Stimulated activated CD8-positive, alpha-beta memory T cell treated with anti-CD3 and anti-CD28 coated beads, Interleukin-7, amount 100 ng/mL, for 24 hours (primary cell): Measurements from ENCODE around the gene ELOVL5.
"Not testable (repeated sequence)": the region's sequence is repeated elsewhere in the genome, so short reads cannot be mapped to it uniquely, and the experiment has no call there.

Source experiments
- DNase-seq: peaks from one replicate; pipeline ENCODE4 v3.0.0-alpha.2; 2020; ENCODE audit warnings: low read depth

The ELOVL5 gene

DNA sequence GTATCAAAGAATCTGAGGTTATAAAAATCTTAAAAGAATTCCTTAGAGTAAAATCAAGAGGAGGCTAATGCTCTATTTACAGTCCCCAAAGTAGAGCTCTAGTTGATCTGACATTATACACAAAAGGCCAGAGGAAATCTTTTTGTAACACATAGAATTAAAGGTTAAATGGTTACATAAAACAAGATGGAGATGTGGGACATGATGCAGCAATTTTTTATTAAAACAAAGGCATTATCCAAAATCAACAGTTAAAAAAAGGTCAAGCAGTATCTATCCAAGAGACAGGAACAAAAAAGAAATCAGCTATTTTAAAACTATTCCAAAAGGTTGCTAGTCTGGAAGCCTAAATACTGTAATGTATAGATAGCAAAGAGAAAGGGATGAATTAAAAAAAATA is 20.4 kb downstream of the ELOVL5 start:
- DNase-seq = no peak

- no peak for DNase-seq
Measured at GRCh38 chr6:53327017-53327395, 21.7 kb downstream of the ELOVL5 start.

DNA sequence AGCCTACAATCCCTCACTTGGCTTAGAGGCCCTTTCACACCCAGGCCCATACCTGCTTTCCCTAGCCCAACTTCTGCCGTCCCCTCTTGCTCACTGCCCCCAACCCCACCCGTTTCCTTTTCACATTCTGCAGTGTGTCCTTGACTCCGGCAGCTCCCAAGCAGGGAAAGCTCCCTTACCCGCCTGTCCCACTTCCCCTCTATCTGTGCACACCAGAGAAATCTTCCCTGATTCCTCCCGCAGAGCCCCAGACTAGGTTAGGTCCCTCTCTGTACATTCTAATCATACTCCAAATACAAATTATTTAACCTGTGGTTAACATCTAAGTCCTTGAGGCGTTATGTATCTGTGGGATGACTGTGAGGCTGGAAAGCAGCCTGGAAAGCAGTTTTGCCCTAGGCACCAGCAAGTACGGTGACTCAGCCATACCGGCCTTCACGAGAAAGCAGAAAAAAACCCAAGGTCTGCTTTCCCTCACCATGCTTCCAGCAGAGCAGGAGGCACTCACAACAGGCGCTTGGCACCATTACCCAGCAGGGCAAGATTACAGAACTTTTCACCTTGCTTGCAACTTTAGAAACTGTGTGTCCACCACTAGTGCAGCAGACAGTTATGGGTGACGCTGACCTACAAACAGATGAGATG is 22.3 kb downstream of the ELOVL5 start:
- DNase-seq = no peak

DNA sequence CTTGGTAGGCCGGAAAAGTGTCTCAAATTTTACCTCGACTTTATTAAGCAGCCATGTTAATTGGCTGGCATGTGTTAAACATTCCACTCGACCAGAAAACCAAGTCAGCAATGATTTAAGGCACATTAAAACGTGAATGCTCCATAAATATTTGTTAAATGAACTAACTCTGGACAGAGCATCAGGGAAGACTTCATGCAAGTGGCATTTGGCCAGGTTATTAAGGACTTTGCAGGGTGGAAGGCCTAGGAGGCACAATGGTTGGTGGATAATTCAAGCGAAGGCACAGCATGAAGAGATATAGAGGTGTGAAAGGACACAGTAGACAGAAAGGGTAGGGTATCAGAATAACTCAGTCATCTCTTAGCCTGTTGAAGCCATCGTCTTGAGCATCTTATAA is 23.0 kb downstream of the ELOVL5 start:
- DNase-seq = no peak

DNA sequence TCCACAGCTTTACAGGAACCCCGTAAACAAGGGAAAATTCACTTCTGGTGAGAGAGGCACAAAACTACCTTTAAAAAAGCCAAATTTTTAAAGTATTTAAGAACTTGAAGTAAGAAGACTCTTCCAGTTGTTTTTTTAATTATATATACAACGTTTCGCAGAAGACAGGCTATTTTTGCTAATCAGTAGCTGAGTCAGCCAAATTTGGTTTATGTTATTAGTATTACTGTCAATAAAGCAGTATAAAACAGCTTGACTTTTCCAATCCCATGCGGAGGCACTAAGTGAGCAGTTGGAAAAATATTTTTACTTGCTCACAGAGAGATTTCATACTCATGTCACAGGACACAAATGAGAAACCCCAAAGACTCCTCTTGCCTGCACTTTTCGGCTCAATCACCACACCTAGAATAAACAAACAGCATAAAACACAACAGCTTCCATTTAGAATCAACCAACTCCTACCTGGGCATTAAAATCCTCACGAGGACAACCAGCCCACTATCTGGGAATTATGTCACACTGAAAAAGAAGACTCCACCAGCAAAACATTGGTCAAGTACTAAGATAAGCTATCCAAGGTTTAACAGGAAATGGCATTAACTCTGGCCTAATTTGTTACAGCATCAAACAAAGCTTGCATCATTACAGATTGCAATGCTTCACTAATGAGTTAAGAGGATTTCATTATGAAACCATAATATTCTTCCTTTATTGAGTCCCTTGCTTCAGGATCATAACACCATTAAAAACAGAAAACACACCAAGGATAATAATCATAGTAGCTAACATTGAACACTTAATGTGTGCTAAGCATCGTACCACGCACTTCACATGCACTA is 26.3 kb downstream of the ELOVL5 start:
- no peak for DNase-seq

DNA sequence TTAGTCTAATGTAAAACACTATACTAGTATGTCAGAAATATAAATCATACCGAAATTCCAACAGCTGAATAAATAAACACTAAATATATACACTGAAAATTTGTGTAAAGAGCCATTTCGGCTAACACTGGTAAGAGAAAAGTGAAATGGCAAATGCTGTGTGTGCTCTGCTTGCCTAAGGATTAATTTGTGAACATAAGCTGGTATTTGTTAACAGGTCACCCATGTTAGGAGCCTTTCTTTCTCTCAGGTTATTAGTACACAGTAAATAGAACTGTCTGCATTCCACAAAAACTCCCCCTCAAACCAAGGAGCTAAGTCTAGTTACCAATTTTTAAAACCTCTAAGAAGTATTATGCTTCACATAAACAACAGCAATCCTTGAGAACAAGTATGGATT is 27.0 kb downstream of the ELOVL5 start:
- no peak for DNase-seq

GRCh38 chr6:53320964-53321363 is 27.8 kb downstream of the ELOVL5 start:
- no peak for DNase-seq

- DNase-seq = no peak
Measured at GRCh38 chr6:53318429-53318828, 30.3 kb downstream of the ELOVL5 start.

DNA sequence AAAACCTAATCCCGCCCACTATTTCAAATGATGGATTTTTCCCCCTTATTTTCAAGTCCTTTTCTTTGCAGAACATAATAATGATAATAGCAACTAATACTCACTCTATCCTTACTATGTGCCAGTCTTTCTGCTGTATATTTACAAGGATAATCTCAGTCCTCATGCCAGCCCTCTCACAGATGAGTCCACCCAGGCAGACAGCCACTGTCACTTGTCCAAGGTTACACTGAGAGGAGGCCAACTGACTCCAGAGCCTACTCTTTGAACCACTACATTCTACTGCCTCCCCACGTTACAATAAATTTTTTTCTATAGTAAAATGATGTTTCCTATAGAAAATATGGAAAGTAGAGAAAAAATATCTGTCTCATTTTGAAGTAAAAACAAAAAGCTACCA is 30.9 kb downstream of the ELOVL5 start:
- DNase-seq = no peak

GRCh38 chr6:53317299-53317698 is 31.5 kb downstream of the ELOVL5 start:
- DNase-seq = not testable (repeated sequence)

DNA sequence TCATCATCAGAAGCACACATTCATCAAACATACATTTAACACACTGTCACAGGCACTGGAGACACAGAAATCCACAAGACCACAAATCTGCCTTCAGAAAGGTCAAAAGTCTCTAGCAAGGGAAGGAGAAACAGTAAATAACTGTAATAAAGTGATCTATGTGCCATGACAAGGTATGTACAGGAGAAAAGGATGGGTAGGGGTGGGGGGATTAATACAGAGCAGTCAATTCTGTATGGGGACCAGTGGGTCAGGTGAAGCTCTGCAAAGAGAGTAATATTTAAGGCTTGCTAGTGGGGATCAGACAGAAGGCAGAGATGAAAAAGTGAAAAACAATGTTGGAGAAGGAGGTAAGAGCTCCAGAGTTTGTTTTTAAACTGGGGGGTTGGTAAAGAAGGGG is 32.6 kb downstream of the ELOVL5 start:
- no peak for DNase-seq

DNA sequence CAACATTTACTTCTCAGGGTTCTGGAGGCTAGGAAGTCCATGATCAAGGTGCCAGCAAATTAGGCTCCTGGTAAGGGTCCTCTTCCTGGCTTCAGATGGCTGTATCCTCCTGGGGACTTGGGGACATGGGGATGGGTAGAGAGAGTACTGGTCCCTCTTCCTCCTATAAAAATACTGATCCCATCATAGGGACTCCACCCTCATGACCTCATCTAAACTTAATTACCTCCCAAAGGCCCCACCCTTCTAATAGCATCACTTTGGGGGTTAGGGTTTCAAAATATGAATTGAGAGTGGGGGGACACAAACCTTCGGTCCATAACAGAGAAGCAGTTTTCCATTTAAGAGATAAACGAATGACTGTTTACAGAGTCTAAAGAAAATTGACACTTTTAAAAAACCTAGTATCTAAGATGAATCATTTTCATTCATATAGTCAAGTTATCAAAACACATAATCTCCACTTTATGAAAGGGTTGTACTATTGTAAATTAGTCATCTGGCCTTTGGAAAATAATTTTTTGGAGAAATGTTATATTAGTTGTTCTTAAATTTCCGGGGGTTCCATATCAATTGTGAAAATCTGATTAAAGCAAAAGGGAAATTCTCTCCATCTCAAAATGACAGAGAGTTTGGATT is 33.5 kb downstream of the ELOVL5 start:
- DNase-seq = no peak

DNA sequence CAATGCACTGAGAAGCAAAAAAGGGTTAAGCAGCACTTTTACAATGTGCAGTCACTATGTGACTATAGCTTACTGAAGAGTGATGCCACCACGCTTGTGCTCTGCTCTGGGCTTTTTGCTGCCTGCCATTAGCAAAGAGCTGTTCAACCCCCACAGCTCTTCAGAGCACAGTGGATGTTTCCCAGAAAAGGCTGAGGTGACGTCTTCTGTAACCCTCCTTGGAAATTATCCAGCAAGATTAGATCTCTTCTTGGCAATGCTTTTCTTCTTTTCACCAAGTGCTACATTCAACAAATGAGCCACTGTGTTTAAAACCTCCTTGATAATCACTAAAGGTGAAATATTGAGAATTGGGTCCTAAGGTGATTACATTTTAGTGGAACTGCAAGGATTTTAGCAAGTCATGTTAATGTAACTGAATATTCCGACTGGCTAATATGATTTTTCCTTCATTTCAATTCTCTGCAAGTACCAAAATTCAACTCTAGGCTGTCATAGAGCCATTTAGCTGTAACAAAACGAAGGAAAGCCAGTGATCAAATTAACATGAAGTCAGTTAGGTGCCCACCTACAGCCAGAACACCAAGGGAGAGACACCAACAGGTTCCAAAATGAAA is 34.9 kb downstream of the ELOVL5 start:
- no peak for DNase-seq

DNA sequence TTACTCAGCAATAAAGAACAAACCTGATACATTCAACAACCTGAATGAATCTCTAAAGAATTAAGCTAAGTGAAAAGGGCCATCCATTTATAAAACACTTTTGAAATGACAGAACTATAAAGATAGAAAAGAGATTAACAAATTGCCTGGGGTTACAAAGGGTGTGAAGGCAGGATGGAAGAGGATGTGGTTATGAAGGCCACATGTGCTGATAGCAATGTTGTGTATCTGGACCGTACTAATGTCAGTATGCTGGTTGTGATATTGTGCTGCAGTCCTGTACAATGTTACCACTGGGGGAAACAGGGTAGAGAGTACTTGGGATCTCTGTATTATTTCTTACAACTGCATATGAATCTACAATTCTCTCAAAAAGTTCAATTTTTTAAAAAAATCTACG is 36.4 kb downstream of the ELOVL5 start:
- no peak for DNase-seq

DNA sequence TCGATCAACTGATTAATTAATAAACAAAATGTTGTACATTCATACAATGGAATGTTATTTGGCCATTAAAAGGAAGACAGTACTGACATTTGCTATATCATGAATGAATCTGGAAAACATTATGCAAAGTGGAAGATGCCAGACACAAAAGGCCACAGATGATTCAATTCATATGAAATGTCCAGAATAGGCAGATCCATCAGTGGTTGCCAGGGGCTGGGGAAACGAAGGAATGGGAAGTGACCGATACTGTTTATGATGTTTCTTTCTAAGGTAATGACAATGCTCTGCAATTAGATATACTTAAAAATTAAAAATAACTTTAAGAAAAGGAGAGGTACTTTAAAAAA is 37.2 kb downstream of the ELOVL5 start:
- DNase-seq = no peak

DNA sequence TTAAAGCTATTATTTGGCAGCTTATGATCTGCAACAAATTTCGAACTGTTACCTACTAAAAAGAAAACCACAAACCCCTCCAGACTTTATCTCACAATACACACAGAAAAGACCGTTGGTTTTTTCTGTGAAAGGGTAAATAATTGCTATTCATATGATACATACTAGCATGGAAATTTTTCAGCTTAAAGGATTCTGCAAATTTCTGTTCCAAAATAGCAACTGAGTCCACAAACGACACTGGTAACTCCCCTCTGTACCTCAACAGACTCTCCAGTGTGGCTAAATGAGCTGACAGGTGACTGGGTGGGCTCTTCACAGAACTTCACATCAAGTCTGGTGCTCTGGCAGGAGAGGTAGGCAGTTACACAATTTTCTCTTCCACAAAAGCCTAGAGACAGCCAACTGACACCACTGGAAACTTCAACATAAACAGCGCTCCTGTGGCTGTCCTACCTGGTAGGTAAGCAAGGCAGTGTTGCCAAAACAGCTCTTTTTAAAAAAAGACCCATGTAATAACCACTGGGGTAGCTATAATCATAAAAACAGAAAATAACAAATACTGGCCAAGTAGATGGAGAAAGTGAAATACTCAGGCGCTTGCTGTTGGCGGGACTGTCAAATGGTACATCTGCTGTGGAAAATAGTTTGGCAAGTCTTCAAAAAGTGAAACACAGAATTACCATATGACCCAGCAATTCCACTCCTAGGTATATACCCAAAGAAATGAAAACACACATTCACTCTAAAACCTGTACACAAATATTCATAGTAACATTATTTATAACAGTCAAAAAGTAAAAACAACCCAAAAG is 37.8 kb downstream of the ELOVL5 start:
- DNase-seq = no peak

DNA sequence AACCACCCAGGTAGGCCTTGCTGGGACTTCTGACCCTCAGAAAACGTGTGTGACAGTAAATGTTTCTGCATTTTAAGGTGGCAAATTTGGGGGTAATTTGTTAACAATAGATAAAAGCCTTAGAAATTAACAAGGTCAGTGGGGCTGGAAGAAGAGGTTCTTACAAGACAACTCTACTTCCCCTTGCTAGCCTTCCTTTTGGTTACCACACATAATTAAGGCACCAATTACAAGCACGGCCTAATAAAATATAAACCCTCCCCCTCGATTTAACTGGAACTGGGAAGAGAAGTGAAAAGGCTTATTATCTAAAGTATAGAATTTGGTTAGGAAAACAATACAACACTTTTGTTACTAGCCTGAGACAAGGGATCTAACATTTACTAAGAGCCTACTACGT is 38.8 kb downstream of the ELOVL5 start:
- DNase-seq = no peak

DNA sequence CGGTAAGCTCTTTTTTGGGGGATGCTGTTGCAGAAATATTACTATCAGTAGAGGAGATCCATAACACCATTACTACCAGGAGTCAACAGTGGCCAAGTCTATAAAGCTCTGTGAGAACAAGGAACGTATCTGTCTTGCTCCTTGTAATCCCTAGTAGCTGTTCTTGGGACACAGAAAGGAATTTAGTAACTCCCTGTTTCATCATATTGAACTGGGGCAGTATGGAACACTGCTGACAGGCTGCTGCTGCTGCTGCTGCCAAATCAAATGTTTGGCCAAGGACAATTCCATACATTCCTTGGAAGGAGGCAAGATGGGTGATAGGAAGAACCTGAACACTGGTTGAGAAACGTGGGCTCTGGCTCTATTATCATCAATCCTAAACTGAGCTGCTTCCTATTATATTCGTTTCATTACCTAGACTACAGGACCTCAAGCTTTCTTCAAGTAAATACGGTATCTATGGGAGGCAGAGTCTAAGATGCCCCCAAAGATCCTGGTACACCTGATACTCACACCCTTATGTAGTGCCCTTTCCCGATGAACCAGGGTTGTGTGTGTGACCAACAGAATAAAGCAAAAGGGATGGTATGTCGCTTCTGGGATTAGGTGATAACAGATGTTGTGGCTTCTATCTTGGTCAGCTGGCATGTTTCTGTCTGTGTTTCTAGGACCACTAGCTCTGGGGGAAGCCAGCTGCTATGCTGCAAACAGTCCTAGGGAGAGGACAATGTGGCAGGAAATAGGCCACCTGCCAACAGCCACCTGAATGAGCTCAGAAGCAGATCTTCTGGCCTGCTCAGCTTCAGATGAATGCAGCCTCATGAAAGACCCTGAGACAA is 39.5 kb downstream of the ELOVL5 start:
- DNase-seq = no peak

- DNase-seq = no peak
Measured at GRCh38 chr6:53306819-53307347, 41.9 kb downstream of the ELOVL5 start.

GRCh38 chr6:53306217-53306616 is 42.5 kb downstream of the ELOVL5 start:
- DNase-seq = not testable (repeated sequence)

DNA sequence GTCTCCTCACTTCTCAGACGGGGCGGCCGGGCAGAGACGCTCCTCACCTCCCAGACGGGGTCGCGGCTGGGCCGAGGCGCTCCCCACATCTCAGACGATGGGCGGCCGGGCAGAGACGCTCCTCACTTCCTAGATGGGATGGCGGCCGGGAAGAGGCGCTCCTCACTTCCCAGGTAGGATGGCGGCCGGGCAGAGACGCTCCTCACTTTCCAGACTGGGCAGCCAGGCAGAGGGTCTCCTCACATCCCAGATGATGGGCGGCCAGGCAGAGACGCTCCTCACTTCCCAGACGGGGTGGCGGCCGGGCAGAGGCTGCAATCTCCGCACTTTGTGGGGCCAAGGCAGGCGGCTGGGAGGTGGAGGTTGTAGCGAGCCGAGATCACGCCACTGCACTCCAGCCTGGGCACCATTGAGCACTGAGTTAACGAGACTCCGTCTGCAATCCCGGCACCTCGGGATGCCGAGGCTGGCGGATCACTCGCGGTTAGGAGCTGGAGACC is 43.2 kb downstream of the ELOVL5 start:
- DNase-seq = not testable (repeated sequence)
